K562 (cell line): ENCODE results near the gene SIK3. TPM values are rescaled to one million over a fixed set of nuclear protein-coding genes. Genes with fewer than 3 reads are reported as not detected.

Source experiments
- ATAC-seq: fragments of 200-7000 bp; cut with Tn5 transposase; 3 replicates; pipeline ENCODE4 v1.9.1; 2020; ENCODE audit warnings: moderate library complexity
- BruUV-seq: library from RNA; stranded (reverse); fragments of 400-500 nt; replicated peaks from 2 replicates; lab custom pipeline; 2021; lab: Mats Ljungman, UMichigan
- CTCF ChIA-PET: fragments of 300-600 bp; formaldehyde crosslinking; extraction: SDS; loops from one replicate; lab custom pipeline; 2021; ENCODE audit warnings: low intra/inter-chr PET ratio; lab: Yijun Ruan, JAX
- POLR2A ChIA-PET: fragments of 300-600, 350-650 bp; sonication (Branson Sonifier 250); formaldehyde crosslinking; extraction: SDS; loops from one replicate; lab custom pipeline; 2021; ENCODE audit warnings: antibody characterized with exemption, inconsistent platforms; lab: Yijun Ruan, JAX
- DNase-seq, 4 experiments: peaks; one replicate each; pipeline versions ENCODE4 v3.0.0 to v3.0.0-alpha.2; 2011 to 2018; ENCODE audit warnings: low spot score in 3 of 4, mixed read lengths in 3 of 4; ENCODE audit errors: extremely low read depth in 1 of 4
- FAIRE-seq: peaks from 2 replicates; lab custom pipeline; 2011; peaks lifted over from hg19 to GRCh38; lab: Jason Lieb, UNC
- H2AFZ ChIP-seq: 2 replicates; pipeline ENCODE4 v1.6.0; 2011; ENCODE audit warnings: low read depth, low read length, control low read depth, inconsistent platforms
- H3K27ac ChIP-seq: fragments of 200-600 bp; 3 replicates; pipeline ENCODE4 v1.8.0; 2011; ENCODE audit warnings: low read depth, mild to moderate bottlenecking, control low read depth, inconsistent platforms, low read length, moderate library complexity, mixed read lengths; ENCODE audit errors: extremely low read depth
- H3K27me3 ChIP-seq, 2 experiments: fragments of 300-600 bp in 1 of 2; 2 replicates in 1 of 2; 3 replicates in 1 of 2; pipeline versions ENCODE4 v1.6.0 to v1.8.0; 2011; ENCODE audit warnings: inconsistent platforms in 2 of 2, low read length in 2 of 2, mild to moderate bottlenecking in 1 of 2, mixed read lengths in 1 of 2, moderate library complexity in 1 of 2; ENCODE audit not compliant: control insufficient read depth in 2 of 2, insufficient read depth in 2 of 2
- H3K36me3 ChIP-seq: fragments of 300-600 bp; 3 replicates; pipeline ENCODE4 v1.8.0; 2011; ENCODE audit warnings: mild to moderate bottlenecking, low read length, inconsistent platforms; ENCODE audit not compliant: control insufficient read depth, insufficient read depth
- H3K4me1 ChIP-seq, 2 experiments: fragments of 200-600 bp in 1 of 2; replicated peaks in 1 of 2; 2 replicates in 1 of 2; 3 replicates in 1 of 2; pipeline versions ENCODE4 v1.5.1 to v1.8.0; 2011; ENCODE audit warnings: inconsistent platforms in 2 of 2, low read length in 2 of 2, mild to moderate bottlenecking in 1 of 2, mixed read lengths in 1 of 2, moderate library complexity in 1 of 2; ENCODE audit not compliant: control insufficient read depth in 2 of 2, insufficient read depth in 2 of 2
- H3K4me2 ChIP-seq: 2 replicates; pipeline ENCODE4 v1.6.1; 2011; ENCODE audit warnings: low read length, control low read depth, inconsistent platforms, mixed read lengths; ENCODE audit not compliant: insufficient read depth
- H3K4me3 ChIP-seq: fragments of 200-600 bp; sonication (generic), shearing (Covaris generic); 2 replicates; pipeline ENCODE4 v1.5.1; 2016; ENCODE audit warnings: control low read depth, inconsistent platforms
- H3K79me2 ChIP-seq: fragments of 200-600 bp; 3 replicates; pipeline ENCODE4 v1.8.0; 2011; ENCODE audit warnings: low read length, inconsistent platforms; ENCODE audit not compliant: control insufficient read depth, insufficient read depth
- H3K9ac ChIP-seq, 2 experiments: 2 replicates each; pipeline versions ENCODE4 v1.6.0 to v1.6.1; 2011; ENCODE audit warnings: low read depth in 2 of 2, low read length in 2 of 2, control low read depth in 1 of 2, inconsistent platforms in 1 of 2, mild to moderate bottlenecking in 1 of 2, mixed read lengths in 1 of 2; ENCODE audit not compliant: insufficient read depth in 1 of 2
- H3K9me1 ChIP-seq: one replicate; pipeline ENCODE4 v1.6.0; 2011; ENCODE audit warnings: inconsistent platforms, mild to moderate bottlenecking, low read length, moderate library complexity; ENCODE audit not compliant: control insufficient read depth, insufficient read depth
- H3K9me3 ChIP-seq: replicated peaks from 2 replicates; pipeline ENCODE4 v1.5.1; 2011; ENCODE audit warnings: low read depth, low read length, inconsistent platforms; ENCODE audit not compliant: control insufficient read depth, insufficient read depth
- H4K20me1 ChIP-seq: replicated peaks from 2 replicates; pipeline ENCODE4 v1.6.1; 2011; ENCODE audit warnings: low read length, inconsistent platforms, mixed read lengths; ENCODE audit not compliant: control insufficient read depth, insufficient read depth
- BCOR ChIP-seq: fragments of 450-650 bp; IDR thresholded peaks from 2 replicates; pipeline ENCODE4 v1.6.1; 2016
- BRF1 ChIP-seq: IDR thresholded peaks from 3 replicates; pipeline ENCODE4 v1.6.1; 2011; ENCODE audit warnings: borderline replicate concordance, mild to moderate bottlenecking; ENCODE audit not compliant: insufficient read length; ENCODE audit errors: extremely low read depth
- CBFB ChIP-seq: sonication (generic); formaldehyde crosslinking; IDR thresholded peaks from 2 replicates; pipeline ENCODE4 v1.4.0; 2020; ENCODE audit warnings: mild to moderate bottlenecking, missing genetic modification reagents
- MCM3 ChIP-seq: fragments of 450-650 bp; IDR thresholded peaks from 2 replicates; pipeline ENCODE4 v1.6.1; 2016
- PHB ChIP-seq: fragments of 250-450 bp; sonication (Bioruptor Pico); IDR thresholded peaks from 2 replicates; pipeline ENCODE4 v1.5.0; 2021
- WGBS: fragments of 100-300 bp; shearing (Covaris generic); methylation state at CpG from one replicate; pipeline ENCODE4 v1.1.6; 2016; ENCODE audit warnings: low coverage, mixed read lengths; ENCODE audit not compliant: insufficient coverage; ENCODE audit errors: missing lambda C conversion rate; 5-methylcytosine and 5-hydroxymethylcytosine counted together
- in situ Hi-C: fragments of 300-500 bp; cut with MboI; formaldehyde crosslinking; loops from 4 replicates; pipeline ENCODE4 v1.15.0; 2018; ENCODE audit warnings: inconsistent platforms, mixed read lengths
- intact Hi-C: fragments of 100-400 bp; cut with micrococcal nuclease; formaldehyde crosslinking; loops from 2 replicates; pipeline ENCODE4 v1.14.2; 2022
- polyA plus RNA-seq, 8 experiments: library from polyadenylated mRNA; depleted of rRNA in 4 of 8; stranded (reverse) in 5 of 8; unstranded in 3 of 8; fragments of >200 nt; fragmentation: Nextera tagmentation in 2 of 8; fragmentation: Illumina TruSeq in 1 of 8; extraction: Ambion mirVana in 2 of 8; extraction: Trizol in 1 of 8; gene quantifications; 2 replicates each; pipeline versions ENCODE4 v1.2.1 to v1.2.3, GENCODE V29; 2011 to 2014; ENCODE audit warnings: inconsistent platforms in 1 of 8, missing spikeins in 1 of 8
- total RNA-seq, 7 experiments: library from RNA; depleted of rRNA in 6 of 7; stranded (reverse); fragments of >200 nt in 6 of 7; fragmentation: Illumina TruSeq in 2 of 7; extraction: Trizol in 2 of 7; gene quantifications; 2 replicates each; pipeline versions ENCODE4 v1.2.1 to v1.2.3, GENCODE V29; 2011 to 2021; ENCODE audit warnings: low replicate concordance in 1 of 7
- TF ChIP-seq, protein P1 (sequence below): sonication (generic); formaldehyde crosslinking; IDR thresholded peaks from 2 replicates; pipeline ENCODE4 v1.8.0; 2022; ENCODE audit warnings: mild to moderate bottlenecking, low read depth, missing genetic modification reagents
- TF ChIP-seq, protein P2 (sequence below): conservative IDR thresholded peaks from 2 replicates; pipeline ENCODE4 v1.6.1; 2011; ENCODE audit warnings: low read depth, mild to moderate bottlenecking, low read length; ENCODE audit not compliant: control insufficient read depth
- TF ChIP-seq, protein P3 (sequence below): fragments of 250-450 bp; sonication (Bioruptor Pico); IDR thresholded peaks from 2 replicates; pipeline ENCODE4 v1.4.0; 2020; ENCODE audit warnings: mild to moderate bottlenecking, moderate library complexity
- TF ChIP-seq, protein P4 (sequence below), 2 experiments: IDR thresholded peaks in 1 of 2; conservative IDR thresholded peaks in 1 of 2; 2 replicates each; pipeline ENCODE4 v1.6.1; 2016; ENCODE audit warnings: low read depth in 2 of 2, mild to moderate bottlenecking in 1 of 2, missing compliant biosample characterization in 1 of 2, missing genetic modification characterization in 1 of 2, moderate library complexity in 1 of 2
- TF ChIP-seq, protein P5 (sequence below): sonication (generic); formaldehyde crosslinking; IDR thresholded peaks from 2 replicates; pipeline ENCODE4 v1.8.0; 2022; ENCODE audit warnings: mild to moderate bottlenecking, missing genetic modification reagents

The SIK3 gene
- total and polyA plus RNA-seq, 9 of the 15 experiments (the other 6 are each of a cell fraction or from before 2014, with no cell fraction given), result 1.6 to 21.6 (median 8.0) TPM

DNA sequence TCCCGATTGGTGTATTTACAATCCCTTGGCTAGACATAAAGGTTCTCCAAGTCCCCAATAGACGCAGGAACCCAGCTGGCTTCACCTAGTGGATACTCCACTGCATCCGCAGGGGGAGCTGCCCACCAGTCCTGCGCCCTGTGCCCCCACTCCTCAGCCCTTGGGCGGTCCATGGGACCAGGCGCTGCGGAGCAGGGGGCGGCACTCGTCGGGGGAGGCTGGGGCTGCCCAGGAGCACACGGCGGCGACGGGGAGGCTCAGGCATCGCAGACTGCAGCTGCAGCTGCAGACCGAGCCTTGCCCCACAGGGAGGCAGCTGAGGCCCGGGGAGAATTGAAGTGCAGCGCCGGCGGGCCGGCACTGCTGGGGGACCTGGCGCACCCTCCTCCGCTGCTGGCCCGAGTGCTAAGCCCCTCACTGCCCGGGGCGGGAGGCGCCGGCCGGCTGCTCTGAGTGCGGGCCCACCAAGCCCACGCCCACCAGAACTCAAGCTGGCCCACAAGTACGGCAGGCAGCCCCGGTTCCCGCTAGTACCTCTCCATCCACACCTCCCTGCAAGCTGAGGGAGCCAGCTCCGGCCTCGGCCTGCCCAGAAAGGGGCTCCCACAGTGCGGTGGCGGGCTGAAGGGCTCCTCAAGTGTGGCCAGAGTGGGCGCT lies 12.2 kb upstream of the SIK3 start:
- Histone ChIP-seq H3K9me1 (no peaks in the 10 kb centered on the region), H3K9ac (no peak overlapping the region), H3K4me3 (no peak overlapping the region), H3K27me3 (no peaks in the 10 kb centered on the region; a peak in 1 of 5 replicates), H3K4me1 (peaks cover 0 to 7% of the 10 kb centered on the region in 2 experiments; a peak in 1 of 5 replicates), H3K9me3 (no peaks in the 10 kb centered on the region), H3K36me3 (no peaks in the 10 kb centered on the region), H3K79me2 (no peaks in the 10 kb centered on the region), H3K27ac (no peak overlapping the region), H4K20me1 (no peaks in the 10 kb centered on the region), H2AFZ (no peak overlapping the region), H3K4me2 (no peak overlapping the region)
- in situ Hi-C loops, result no loop called here
- DNase-seq (no peak), ATAC-seq (no peak), FAIRE-seq (no peak)
- CTCF ChIA-PET, result no interaction called here
- WGBS, result 70% methylated on average over 27 of the region's 39 CpGs
- POLR2A ChIA-PET, result interaction anchor here (0.6 to 1.5 kb wide), 3 partner anchors 10 to 14 kb away, joined by 3 to 8 read pairs (median 3); no protein-coding TSS in a partner anchor
- BruUV-seq, result no TSS peak
- intact Hi-C loops, result no loop called here
- TF ChIP-seq, protein P1, sequence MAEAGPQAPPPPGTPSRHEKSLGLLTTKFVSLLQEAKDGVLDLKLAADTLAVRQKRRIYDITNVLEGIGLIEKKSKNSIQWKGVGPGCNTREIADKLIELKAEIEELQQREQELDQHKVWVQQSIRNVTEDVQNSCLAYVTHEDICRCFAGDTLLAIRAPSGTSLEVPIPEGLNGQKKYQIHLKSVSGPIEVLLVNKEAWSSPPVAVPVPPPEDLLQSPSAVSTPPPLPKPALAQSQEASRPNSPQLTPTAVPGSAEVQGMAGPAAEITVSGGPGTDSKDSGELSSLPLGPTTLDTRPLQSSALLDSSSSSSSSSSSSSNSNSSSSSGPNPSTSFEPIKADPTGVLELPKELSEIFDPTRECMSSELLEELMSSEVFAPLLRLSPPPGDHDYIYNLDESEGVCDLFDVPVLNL (CRISPR knock-in tag), result no peak
- no peak for TF ChIP-seq CBFB (CRISPR knock-in tag)
- TF ChIP-seq PHB (CRISPR knock-in tag), result no peak
- no peak for TF ChIP-seq BRF1
- TF ChIP-seq, protein P2, sequence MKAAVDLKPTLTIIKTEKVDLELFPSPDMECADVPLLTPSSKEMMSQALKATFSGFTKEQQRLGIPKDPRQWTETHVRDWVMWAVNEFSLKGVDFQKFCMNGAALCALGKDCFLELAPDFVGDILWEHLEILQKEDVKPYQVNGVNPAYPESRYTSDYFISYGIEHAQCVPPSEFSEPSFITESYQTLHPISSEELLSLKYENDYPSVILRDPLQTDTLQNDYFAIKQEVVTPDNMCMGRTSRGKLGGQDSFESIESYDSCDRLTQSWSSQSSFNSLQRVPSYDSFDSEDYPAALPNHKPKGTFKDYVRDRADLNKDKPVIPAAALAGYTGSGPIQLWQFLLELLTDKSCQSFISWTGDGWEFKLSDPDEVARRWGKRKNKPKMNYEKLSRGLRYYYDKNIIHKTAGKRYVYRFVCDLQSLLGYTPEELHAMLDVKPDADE, result no peak
- TF ChIP-seq, protein P3, sequence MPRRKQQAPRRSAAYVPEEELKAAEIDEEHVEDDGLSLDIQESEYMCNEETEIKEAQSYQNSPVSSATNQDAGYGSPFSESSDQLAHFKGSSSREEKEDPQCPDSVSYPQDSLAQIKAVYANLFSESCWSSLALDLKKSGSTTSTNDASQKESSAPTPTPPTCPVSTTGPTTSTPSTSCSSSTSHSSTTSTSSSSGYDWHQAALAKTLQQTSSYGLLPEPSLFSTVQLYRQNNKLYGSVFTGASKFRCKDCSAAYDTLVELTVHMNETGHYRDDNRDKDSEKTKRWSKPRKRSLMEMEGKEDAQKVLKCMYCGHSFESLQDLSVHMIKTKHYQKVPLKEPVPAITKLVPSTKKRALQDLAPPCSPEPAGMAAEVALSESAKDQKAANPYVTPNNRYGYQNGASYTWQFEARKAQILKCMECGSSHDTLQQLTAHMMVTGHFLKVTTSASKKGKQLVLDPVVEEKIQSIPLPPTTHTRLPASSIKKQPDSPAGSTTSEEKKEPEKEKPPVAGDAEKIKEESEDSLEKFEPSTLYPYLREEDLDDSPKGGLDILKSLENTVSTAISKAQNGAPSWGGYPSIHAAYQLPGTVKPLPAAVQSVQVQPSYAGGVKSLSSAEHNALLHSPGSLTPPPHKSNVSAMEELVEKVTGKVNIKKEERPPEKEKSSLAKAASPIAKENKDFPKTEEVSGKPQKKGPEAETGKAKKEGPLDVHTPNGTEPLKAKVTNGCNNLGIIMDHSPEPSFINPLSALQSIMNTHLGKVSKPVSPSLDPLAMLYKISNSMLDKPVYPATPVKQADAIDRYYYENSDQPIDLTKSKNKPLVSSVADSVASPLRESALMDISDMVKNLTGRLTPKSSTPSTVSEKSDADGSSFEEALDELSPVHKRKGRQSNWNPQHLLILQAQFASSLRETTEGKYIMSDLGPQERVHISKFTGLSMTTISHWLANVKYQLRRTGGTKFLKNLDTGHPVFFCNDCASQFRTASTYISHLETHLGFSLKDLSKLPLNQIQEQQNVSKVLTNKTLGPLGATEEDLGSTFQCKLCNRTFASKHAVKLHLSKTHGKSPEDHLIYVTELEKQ (CRISPR knock-in tag), result no peak
- TF ChIP-seq, protein P4, sequence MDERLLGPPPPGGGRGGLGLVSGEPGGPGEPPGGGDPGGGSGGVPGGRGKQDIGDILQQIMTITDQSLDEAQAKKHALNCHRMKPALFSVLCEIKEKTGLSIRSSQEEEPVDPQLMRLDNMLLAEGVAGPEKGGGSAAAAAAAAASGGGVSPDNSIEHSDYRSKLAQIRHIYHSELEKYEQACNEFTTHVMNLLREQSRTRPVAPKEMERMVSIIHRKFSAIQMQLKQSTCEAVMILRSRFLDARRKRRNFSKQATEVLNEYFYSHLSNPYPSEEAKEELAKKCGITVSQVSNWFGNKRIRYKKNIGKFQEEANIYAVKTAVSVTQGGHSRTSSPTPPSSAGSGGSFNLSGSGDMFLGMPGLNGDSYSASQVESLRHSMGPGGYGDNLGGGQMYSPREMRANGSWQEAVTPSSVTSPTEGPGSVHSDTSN (CRISPR knock-in tag; IDR thresholded peaks at IDR 0.05; ENCODE audit: low read depth), result no peak
- TF ChIP-seq, protein P4 (tag; conservative IDR thresholded peaks at IDR 0.05; ENCODE audit: low read depth), result no peak
- TF ChIP-seq BCOR, result no peak
- TF ChIP-seq, protein P5, sequence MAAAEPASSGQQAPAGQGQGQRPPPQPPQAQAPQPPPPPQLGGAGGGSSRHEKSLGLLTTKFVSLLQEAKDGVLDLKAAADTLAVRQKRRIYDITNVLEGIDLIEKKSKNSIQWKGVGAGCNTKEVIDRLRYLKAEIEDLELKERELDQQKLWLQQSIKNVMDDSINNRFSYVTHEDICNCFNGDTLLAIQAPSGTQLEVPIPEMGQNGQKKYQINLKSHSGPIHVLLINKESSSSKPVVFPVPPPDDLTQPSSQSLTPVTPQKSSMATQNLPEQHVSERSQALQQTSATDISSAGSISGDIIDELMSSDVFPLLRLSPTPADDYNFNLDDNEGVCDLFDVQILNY (CRISPR knock-in tag), result no peak
- TF ChIP-seq MCM3, result no peak
